D721Med (cell line): ENCODE results near the gene ASH1L.
"Not testable (repeated sequence)": the region's sequence is repeated elsewhere in the genome, so short reads cannot be mapped to it uniquely, and the experiment has no call there.

ENCODE experiments used
- DNase-seq: peaks from one replicate; pipeline ENCODE4 v3.0.0; 2011; ENCODE audit warnings: low spot score; ENCODE audit not compliant: insufficient read length
- FAIRE-seq: peaks from 2 replicates; lab custom pipeline; 2011; peaks lifted over from hg19 to GRCh38; lab: Jason Lieb, UNC
- CTCF ChIP-seq: IDR thresholded peaks from 2 replicates; pipeline ENCODE4 v1.5.1; 2012; ENCODE audit warnings: mild to moderate bottlenecking, control low read depth; ENCODE audit not compliant: insufficient read depth; ENCODE audit errors: missing control alignments

Gene ASH1L

GRCh38 chr1:155296661-155297060, 265.9 kb downstream of the ASH1L start:
- FAIRE-seq (no peak), DNase-seq (no peak)
- no peak for TF ChIP-seq CTCF

- no peak for FAIRE-seq
- TF ChIP-seq CTCF, result no peak
- DNase-seq, result no peak
Observed at GRCh38 chr1:155295942-155296267, 266.7 kb downstream of the ASH1L start.

- DNase-seq, result no peak
- no peak for FAIRE-seq
- TF ChIP-seq CTCF, result no peak
Observed at GRCh38 chr1:155295183-155295941, 267.2 kb downstream of the ASH1L start.

- FAIRE-seq (no peak), DNase-seq (no peak)
- no peak for TF ChIP-seq CTCF
Observed at GRCh38 chr1:155294520-155295182, 268.0 kb downstream of the ASH1L start.

- no peak for DNase-seq
- TF ChIP-seq CTCF, result no peak
- FAIRE-seq, result no peak
Observed at GRCh38 chr1:155293086-155293749, 269.4 kb downstream of the ASH1L start.

DNA sequence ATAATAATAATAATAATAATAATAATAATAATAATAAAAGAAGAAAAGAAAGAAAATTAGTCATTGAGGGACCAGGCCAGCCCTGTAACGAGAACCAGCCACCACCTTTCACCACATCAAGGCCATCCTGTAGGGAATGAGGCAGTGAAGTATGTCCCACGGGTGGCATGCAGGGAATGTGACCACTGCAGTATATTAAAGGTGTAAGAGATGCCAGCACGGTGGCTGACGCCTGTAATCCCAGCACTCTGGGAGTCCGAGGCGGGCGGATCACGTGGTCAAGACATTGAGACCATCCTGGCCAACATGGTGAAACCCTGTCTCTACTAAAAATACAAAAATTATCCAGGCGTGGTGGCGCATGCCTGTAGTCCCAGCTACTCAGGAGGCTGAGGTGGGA, 271.6 kb downstream of the ASH1L start:
- not testable (repeated sequence) for FAIRE-seq, DNase-seq

DNA sequence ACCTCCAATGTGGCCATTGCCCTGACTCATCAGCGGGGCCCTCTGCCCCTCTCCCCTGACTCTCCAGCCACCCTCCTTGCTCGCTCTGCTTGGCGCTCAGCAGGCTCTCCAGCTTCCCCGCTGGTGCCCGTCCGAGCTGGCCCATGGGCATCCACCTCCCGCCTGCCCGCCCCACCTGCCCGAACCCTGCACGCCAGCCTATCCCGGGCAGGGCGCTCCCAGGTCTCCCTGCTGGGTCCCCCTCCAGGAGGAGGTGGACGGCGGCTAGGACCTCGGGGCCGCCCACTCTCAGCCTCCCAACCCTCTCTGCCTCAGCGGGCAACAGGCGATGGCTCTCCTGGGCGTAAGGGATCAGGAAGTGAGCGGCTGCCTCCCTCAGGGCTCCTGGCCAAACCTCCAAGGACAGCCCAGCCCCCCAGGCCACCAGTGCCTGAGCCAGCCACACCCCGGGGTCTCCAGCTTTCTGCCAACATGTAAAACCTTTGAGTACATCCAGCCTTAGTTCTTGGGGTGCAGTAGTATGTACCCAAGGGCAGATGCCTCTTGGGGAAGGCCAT, 274.5 kb downstream of the ASH1L start:
- DNase-seq (no peak), FAIRE-seq (no peak)
- no peak for TF ChIP-seq CTCF
